ENCODE results near the gene RER1. TPM values are rescaled to one million over a fixed set of nuclear protein-coding genes. Genes with fewer than 3 reads are reported as not detected.

Gene RER1, protein sequence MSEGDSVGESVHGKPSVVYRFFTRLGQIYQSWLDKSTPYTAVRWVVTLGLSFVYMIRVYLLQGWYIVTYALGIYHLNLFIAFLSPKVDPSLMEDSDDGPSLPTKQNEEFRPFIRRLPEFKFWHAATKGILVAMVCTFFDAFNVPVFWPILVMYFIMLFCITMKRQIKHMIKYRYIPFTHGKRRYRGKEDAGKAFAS
- 79.7 and 82.0 TPM in 2 replicates for total RNA-seq

DNA sequence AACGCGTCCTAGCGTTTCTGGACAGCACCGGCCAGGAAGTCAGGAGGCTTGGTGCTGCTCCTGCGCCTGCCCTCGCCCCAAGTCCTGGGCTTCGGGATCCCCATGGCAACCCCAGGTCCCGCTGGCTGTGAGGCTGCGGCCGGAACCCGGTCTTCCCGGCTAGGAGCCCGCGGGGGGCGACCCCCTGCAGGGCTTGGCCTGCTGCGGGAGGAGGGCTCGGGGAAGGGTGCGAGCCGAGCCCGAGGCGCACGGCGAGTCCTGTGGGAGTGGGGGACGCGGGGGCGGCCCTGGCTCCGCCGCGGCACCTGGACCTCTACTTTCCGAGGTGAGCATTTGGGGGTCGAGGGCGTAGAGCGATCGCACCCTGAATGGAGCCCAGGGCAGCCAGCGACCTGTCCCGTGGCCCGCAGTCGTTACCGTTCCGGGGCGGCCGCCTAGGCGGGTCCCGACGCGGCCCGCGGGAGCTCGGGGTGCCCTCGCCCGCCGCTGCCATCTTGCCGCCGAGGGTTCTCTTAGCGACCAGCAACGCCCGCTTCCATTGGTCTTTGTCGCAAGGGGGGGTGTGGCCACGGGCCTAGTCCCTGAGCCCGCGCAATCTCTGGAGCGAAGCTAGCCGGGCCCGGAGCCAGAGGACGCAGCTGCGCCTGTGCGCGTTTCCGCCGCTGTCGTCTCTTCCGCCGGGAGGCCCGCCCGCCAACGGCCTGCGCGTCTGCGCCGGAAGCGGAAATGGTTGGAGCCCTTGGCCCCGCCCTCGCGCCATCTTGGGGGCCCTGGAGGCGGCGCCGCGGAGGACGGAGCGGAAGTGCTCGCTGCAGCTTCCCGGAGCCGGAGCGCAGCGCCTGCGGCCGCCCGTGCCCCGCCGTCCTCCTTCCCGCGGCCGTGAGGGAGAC, at the start of gene RER1, which contains the start of gene MORN1:
RER1 (plus strand) TSS at position 801 of the 890 bp plus-strand sequence. CDS start 3,950 bp downstream, outside the sequence.
MORN1 (minus strand) TSS at position 514 of the 890 bp plus-strand sequence; CDS start at position 493, 21 bp downstream.

GRCh38 chr1:2412395-2412772, 20.7 kb downstream of the RER1 start, which contains the start of gene PEX10:
Gene PEX10 (minus strand): TSS chr1:2412564. CDS start chr1:2412502, 62 bp downstream.

Other genes with a start within 250 kb of the RER1 start
- 35.5 and 46.5 TPM in 2 replicates for gene FAAP20, start 197.1 kb upstream of the RER1 start, total RNA-seq
- 14.6 and 16.3 TPM in 2 replicates for gene SKI, start 163.5 kb upstream of the RER1 start, total RNA-seq
- gene MORN1, start 287 bp upstream of the RER1 start, total RNA-seq, result 3.7 and 4.0 TPM in 2 replicates
- 28.4 and 33.0 TPM in 2 replicates for gene PEX10, start 20.7 kb downstream of the RER1 start, total RNA-seq
- gene PLCH2, start 84.4 kb downstream of the RER1 start, total RNA-seq, result under 0.01 and 0.15 TPM in 2 replicates
- 24.9 and 25.6 TPM in 2 replicates for gene PANK4, start 134.8 kb downstream of the RER1 start, total RNA-seq
- not detected in 2 replicates for gene HES5, start 138.4 kb downstream of the RER1 start, total RNA-seq
- 4.5 and 7.7 TPM in 2 replicates for gene TNFRSF14, start 164.5 kb downstream of the RER1 start, total RNA-seq
- gene PRXL2B, start 194.9 kb downstream of the RER1 start, total RNA-seq, result 22.0 and 25.0 TPM in 2 replicates
- not detected in 2 replicates for gene MMEL1, start 241.2 kb downstream of the RER1 start, total RNA-seq

All from bronchus fibroblast of lung (primary cell).